ENCODE data around the gene ABLIM1.

Gene ABLIM1

DNA sequence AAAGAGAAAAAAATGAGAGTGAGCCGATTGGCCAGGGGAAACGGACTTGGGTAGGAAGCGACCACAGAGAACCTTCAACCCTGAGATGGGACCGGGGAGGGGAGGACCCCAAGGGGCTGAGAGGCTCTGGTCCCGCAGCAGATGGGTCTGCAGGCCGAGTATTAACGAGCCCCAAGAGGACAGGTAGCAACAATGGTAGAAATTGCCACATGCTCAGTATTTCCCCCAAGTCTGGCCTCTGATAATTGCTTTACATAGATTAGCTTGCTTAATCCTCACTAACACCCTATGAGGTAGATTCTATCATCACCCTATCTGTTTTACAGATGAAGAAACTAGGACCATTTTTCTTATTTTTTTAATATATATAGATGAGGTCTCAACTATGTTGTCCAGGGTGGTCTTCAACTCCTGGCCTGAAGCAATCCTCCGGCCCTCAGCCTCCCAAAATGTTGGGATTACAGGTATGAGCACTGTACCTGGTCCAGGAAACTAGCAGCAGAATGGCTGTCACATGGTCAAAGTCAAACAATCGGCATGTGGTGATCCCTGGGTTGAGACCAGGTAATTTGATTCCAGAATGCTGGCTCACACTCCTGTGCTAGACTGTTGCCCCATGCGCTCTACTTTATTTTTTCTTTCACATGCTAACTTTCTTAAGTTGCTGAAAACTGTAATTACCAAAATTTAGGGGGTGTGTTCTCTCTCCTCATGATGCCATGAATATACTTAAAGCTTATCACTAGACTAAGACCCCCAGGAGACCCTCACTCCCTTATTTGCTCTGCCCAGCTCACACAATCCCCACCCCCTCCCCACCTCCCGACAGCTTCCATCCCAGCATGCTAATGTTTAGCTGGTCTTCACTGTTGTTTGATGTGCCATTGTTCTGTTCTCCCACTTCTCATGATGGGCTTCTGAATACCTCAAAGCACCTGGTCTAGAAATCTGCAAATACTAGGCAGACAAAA, 185.9 kb downstream of the ABLIM1 start:
- Mint-ChIP-seq H3K27me3 (no peaks in the 10 kb centered on the region), H3K36me3 (peaks cover 6% of the 10 kb centered on the region), H3K4me3 (no peak overlapping the region), H3K4me1 (ENCODE audit: low read depth) (peaks cover 53% of the 10 kb centered on the region), H3K9me3 (ENCODE audit: low read depth) (no peaks in the 10 kb centered on the region), H3K27ac (peak overlapping the region; percentile 81)

- H3K36me3 Mint-ChIP-seq = peaks cover 6% of the 10 kb centered on the region
- no peaks in the 10 kb centered on the region for H3K9me3 Mint-ChIP-seq (ENCODE audit: low read depth)
- no peaks in the 10 kb centered on the region for H3K27me3 Mint-ChIP-seq
- peaks cover 49% of the 10 kb centered on the region for H3K4me1 Mint-ChIP-seq (ENCODE audit: low read depth)
- H3K27ac Mint-ChIP-seq = peak overlapping the region; percentile 81
- H3K4me3 Mint-ChIP-seq = no peak overlapping the region
Observed at GRCh38 chr10:114470956-114471905, 186.8 kb downstream of the ABLIM1 start.

- Mint-ChIP-seq H3K36me3 (peaks cover 4% of the 10 kb centered on the region), H3K27ac (peak overlapping the region; percentile 22), H3K9me3 (ENCODE audit: low read depth) (no peaks in the 10 kb centered on the region), H3K4me1 (ENCODE audit: low read depth) (peaks cover 41% of the 10 kb centered on the region), H3K27me3 (no peaks in the 10 kb centered on the region), H3K4me3 (no peak overlapping the region)
Observed at GRCh38 chr10:114470361-114470760, 187.7 kb downstream of the ABLIM1 start.

GRCh38 chr10:114458955-114459354, 199.1 kb downstream of the ABLIM1 start:
- Mint-ChIP-seq H3K36me3 (peaks cover 13% of the 10 kb centered on the region), H3K4me3 (no peak overlapping the region), H3K27ac (peak overlapping the region; percentile 80), H3K27me3 (no peaks in the 10 kb centered on the region), H3K9me3 (ENCODE audit: low read depth) (no peaks in the 10 kb centered on the region), H3K4me1 (ENCODE audit: low read depth) (peaks cover 39% of the 10 kb centered on the region)

GRCh38 chr10:114458216-114458920, 199.7 kb downstream of the ABLIM1 start:
- Mint-ChIP-seq H3K9me3 (ENCODE audit: low read depth) (no peaks in the 10 kb centered on the region), H3K4me3 (no peak overlapping the region), H3K4me1 (ENCODE audit: low read depth) (peaks cover 42% of the 10 kb centered on the region), H3K27me3 (no peaks in the 10 kb centered on the region), H3K36me3 (peaks cover 10% of the 10 kb centered on the region), H3K27ac (peak overlapping the region; percentile 80)

DNA sequence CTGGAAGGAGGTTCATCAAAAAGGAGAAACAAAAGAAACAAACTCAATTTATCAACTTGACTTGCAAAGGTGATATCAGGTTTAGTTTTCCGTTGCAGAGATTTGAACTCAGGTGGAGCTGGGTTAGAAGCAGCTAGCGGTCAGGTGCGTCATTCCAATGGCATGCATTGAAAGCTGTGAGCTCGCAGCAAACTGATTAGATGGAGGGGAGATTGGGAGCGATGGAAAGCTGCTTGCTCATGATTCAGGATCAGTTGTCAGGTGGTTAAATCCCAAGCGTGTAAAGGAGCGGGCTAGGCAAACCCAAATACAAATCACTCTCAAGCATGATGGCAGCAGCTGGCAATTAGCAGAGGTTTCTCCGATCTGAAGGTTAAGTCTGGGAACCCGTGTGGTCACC, 204.5 kb downstream of the ABLIM1 start:
- Mint-ChIP-seq H3K27ac (peak overlapping the region; percentile 30), H3K4me3 (no peak overlapping the region), H3K36me3 (peaks cover 4% of the 10 kb centered on the region), H3K9me3 (ENCODE audit: low read depth) (no peaks in the 10 kb centered on the region), H3K27me3 (no peaks in the 10 kb centered on the region), H3K4me1 (ENCODE audit: low read depth) (peaks cover 35% of the 10 kb centered on the region)

GRCh38 chr10:114448897-114449296, 209.2 kb downstream of the ABLIM1 start:
- Mint-ChIP-seq H3K27me3 (no peaks in the 10 kb centered on the region), H3K9me3 (ENCODE audit: low read depth) (no peaks in the 10 kb centered on the region), H3K27ac (peak overlapping the region; percentile 54), H3K4me1 (ENCODE audit: low read depth) (peaks cover 18% of the 10 kb centered on the region), H3K36me3 (peaks cover 2% of the 10 kb centered on the region), H3K4me3 (no peak overlapping the region)

DNA sequence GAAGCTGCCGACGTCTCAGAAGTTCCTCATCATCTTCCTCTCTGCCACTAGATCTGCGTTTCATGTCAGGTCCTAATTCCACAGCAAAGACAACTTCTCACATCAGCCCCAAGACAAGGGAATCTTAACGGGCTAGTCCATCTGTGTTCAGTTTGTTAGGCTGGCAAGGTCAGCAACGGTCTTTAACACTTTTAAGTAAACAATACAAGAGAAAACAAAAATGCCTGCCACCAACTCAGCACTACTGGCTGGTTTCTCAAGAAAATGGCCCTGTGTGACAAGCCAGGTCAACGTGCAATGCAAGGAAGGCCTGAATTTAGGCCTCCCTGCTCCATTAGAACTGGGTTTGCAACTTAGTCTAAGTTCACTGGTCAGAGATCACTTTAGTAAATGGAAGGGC, 212.7 kb downstream of the ABLIM1 start:
- Mint-ChIP-seq H3K27ac (peak overlapping the region; percentile 74), H3K36me3 (no peaks in the 10 kb centered on the region), H3K4me3 (no peak overlapping the region), H3K9me3 (ENCODE audit: low read depth) (no peaks in the 10 kb centered on the region), H3K4me1 (ENCODE audit: low read depth) (peaks cover 3% of the 10 kb centered on the region), H3K27me3 (no peaks in the 10 kb centered on the region)

DNA sequence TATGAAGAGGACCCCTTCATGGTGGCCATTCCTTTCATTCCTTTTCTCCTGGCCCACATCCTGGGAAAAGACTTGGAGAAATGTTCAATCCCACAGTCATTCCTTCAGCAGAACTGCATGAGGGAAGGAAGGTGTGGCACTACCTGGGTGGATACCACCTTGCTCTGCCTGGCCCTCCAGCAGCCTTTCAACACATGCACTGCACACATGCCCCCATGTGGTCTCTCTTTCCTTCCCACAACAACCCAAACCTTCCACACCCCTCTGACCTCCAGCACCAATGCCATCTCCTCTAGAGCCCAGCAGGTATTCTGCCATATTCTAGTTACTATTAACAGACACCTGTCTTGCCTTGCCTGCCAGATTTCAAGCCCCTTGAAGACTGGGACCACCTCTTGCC, 213.3 kb downstream of the ABLIM1 start:
- Mint-ChIP-seq H3K4me1 (ENCODE audit: low read depth) (peaks cover 3% of the 10 kb centered on the region), H3K4me3 (no peak overlapping the region), H3K36me3 (no peaks in the 10 kb centered on the region), H3K27me3 (no peaks in the 10 kb centered on the region), H3K9me3 (ENCODE audit: low read depth) (no peaks in the 10 kb centered on the region), H3K27ac (peak overlapping the region; percentile 74)

GRCh38 chr10:114442091-114442630, 215.9 kb downstream of the ABLIM1 start:
- no peaks in the 10 kb centered on the region for H3K9me3 Mint-ChIP-seq (ENCODE audit: low read depth)
- peaks cover 4% of the 10 kb centered on the region for H3K36me3 Mint-ChIP-seq
- H3K27me3 Mint-ChIP-seq = no peaks in the 10 kb centered on the region
- no peak overlapping the region for H3K27ac Mint-ChIP-seq
- H3K4me3 Mint-ChIP-seq = no peak overlapping the region
- H3K4me1 Mint-ChIP-seq (ENCODE audit: low read depth) = peaks cover 1% of the 10 kb centered on the region

GRCh38 chr10:114441107-114441506, 217.0 kb downstream of the ABLIM1 start:
- Mint-ChIP-seq H3K27ac (peak overlapping the region; percentile 77), H3K4me1 (ENCODE audit: low read depth) (peaks cover under 1% of the 10 kb centered on the region), H3K27me3 (no peaks in the 10 kb centered on the region), H3K4me3 (no peak overlapping the region), H3K36me3 (peaks cover 4% of the 10 kb centered on the region), H3K9me3 (ENCODE audit: low read depth) (no peaks in the 10 kb centered on the region)

DNA sequence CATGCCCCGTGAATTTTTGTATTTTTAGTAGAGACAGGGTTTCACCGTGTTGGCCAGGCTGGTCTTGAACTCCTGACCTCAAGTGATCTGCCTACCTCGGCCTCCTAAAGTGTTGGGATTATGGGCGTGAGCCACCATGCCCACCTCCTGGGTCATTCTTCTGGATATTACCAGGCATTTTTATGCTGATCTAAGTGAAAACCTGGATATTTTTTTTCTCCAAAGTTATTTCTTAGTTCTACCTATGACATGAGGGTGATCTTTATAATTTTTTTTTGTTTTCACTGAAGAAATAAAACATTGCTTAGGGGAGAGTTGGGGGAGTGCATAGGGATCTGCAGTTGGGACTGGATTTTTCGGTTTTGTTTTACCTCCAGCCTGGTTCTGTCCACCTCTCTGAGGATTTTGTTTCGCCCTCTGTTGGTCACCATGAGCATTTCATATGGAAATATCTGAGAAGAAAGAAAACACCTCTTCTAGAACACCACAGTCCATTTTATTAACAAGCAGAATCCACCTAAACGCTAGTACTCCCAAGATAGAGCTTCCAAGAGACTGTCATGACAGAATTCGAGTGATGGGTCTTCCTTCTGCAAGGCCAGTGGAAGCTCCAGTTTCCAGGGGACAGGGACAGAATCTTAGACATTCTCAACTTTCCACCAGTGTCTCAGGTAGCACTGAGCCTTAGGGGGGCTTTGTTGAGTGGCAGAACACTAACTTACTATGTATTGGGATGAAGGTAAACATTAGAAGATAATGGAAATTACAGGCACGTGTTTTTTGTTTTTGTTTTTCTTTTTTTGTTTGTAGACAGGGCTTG, 220.4 kb downstream of the ABLIM1 start:
- Mint-ChIP-seq H3K4me1 (ENCODE audit: low read depth) (peaks cover 3% of the 10 kb centered on the region), H3K36me3 (peaks cover 4% of the 10 kb centered on the region), H3K4me3 (no peak overlapping the region), H3K9me3 (ENCODE audit: low read depth) (no peaks in the 10 kb centered on the region), H3K27ac (peak overlapping the region; percentile 56), H3K27me3 (no peaks in the 10 kb centered on the region)

DNA sequence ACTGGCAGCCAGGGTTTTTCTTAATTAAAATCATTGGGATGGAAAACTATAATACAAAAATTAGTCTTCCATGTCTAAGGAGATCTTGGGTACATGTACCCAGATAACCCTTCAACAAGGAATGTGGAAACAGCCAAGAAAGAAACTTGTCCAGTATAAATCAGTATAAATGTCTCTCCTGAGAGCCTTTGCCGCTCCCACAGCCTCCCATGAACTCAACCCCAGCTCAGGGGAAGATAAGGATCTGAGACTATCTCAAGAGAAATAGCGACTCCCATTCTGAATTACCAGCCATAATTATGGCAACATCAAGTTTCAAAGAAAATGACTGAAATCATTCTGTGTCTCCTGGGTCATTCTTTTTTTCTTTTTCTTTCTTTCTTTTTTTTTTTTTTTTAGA, 221.1 kb downstream of the ABLIM1 start:
- no peak overlapping the region for H3K4me3 Mint-ChIP-seq
- no peaks in the 10 kb centered on the region for H3K9me3 Mint-ChIP-seq (ENCODE audit: low read depth)
- H3K27me3 Mint-ChIP-seq = no peaks in the 10 kb centered on the region
- peaks cover 3% of the 10 kb centered on the region for H3K4me1 Mint-ChIP-seq (ENCODE audit: low read depth)
- H3K27ac Mint-ChIP-seq = no peak overlapping the region
- peaks cover 7% of the 10 kb centered on the region for H3K36me3 Mint-ChIP-seq

All from activated naive CD8-positive, alpha-beta T cell (primary cell).